ENCODE data around the gene CEP112.

- TF ChIP-seq EGR1 (conservative IDR thresholded peaks at IDR 0.05) (no peak), NELFE (IDR thresholded peaks at IDR 0.05; ENCODE audit: insufficient read depth, insufficient read length) (no peak), ZNF316 (IDR thresholded peaks at IDR 0.05) (no peak), KDM1A (IDR thresholded peaks at IDR 0.05) (no peak), ESRRA (IDR thresholded peaks at IDR 0.05; ENCODE audit: borderline replicate concordance, low read depth) (no peak), SETDB1 (IDR thresholded peaks at IDR 0.05; ENCODE audit: low read length) (no peak), RNF2 (IDR thresholded peaks at IDR 0.05) (no peak; the same call in 1 of the 2 replicates), KLF16 (IDR thresholded peaks at IDR 0.05) (no peak), IRF2 (CRISPR knock-in tag; IDR thresholded peaks at IDR 0.05) (no peak), CREB1 (IDR thresholded peaks at IDR 0.05) (no peak), CREB1 (CRISPR knock-in tag; IDR thresholded peaks at IDR 0.05) (no peak), TARDBP (IDR thresholded peaks at IDR 0.05) (no peak), MAFK (IDR thresholded peaks at IDR 0.05; ENCODE audit: low read length) (no peak), POLR2A (conservative IDR thresholded peaks at IDR 0.05) (no peak)
- TF ChIP-seq, protein P1, sequence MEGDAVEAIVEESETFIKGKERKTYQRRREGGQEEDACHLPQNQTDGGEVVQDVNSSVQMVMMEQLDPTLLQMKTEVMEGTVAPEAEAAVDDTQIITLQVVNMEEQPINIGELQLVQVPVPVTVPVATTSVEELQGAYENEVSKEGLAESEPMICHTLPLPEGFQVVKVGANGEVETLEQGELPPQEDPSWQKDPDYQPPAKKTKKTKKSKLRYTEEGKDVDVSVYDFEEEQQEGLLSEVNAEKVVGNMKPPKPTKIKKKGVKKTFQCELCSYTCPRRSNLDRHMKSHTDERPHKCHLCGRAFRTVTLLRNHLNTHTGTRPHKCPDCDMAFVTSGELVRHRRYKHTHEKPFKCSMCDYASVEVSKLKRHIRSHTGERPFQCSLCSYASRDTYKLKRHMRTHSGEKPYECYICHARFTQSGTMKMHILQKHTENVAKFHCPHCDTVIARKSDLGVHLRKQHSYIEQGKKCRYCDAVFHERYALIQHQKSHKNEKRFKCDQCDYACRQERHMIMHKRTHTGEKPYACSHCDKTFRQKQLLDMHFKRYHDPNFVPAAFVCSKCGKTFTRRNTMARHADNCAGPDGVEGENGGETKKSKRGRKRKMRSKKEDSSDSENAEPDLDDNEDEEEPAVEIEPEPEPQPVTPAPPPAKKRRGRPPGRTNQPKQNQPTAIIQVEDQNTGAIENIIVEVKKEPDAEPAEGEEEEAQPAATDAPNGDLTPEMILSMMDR (IDR thresholded peaks at IDR 0.05 in 2 of 3, conservative IDR thresholded peaks at IDR 0.05 in 1 of 3; ENCODE audit: insufficient read depth in 2 of 3, low read depth in 1 of 3, low read length in 3 of 3): no peak
Measured at GRCh38 chr17:66233023-66233753, 41.3 kb upstream of the CEP112 start.
